ENCODE data around the gene DNAH2. TPM values are rescaled to one million over a fixed set of nuclear protein-coding genes. Genes with fewer than 3 reads are reported as not detected.

Gene DNAH2
- total RNA-seq, 1 donor from 2014 or later = 0.15 TPM

GRCh38 chr17:7702776-7703175, 14.8 kb upstream of the DNAH2 start:
- DNase-seq (ENCODE audit: low read depth) = no peak

GRCh38 chr17:7703584-7704479, 13.7 kb upstream of the DNAH2 start:
- peak; percentile 64 for DNase-seq (ENCODE audit: low read depth)

- no peak for DNase-seq (ENCODE audit: low read depth)
These were observed 12.8 kb upstream of the DNAH2 start, which contains the start of gene EFNB3 for GRCh38 chr17:7704601-7705268. TSS of gene EFNB3 (plus strand) at chr17:7705202. CDS start at chr17:7705599, 397 bp downstream.

DNA sequence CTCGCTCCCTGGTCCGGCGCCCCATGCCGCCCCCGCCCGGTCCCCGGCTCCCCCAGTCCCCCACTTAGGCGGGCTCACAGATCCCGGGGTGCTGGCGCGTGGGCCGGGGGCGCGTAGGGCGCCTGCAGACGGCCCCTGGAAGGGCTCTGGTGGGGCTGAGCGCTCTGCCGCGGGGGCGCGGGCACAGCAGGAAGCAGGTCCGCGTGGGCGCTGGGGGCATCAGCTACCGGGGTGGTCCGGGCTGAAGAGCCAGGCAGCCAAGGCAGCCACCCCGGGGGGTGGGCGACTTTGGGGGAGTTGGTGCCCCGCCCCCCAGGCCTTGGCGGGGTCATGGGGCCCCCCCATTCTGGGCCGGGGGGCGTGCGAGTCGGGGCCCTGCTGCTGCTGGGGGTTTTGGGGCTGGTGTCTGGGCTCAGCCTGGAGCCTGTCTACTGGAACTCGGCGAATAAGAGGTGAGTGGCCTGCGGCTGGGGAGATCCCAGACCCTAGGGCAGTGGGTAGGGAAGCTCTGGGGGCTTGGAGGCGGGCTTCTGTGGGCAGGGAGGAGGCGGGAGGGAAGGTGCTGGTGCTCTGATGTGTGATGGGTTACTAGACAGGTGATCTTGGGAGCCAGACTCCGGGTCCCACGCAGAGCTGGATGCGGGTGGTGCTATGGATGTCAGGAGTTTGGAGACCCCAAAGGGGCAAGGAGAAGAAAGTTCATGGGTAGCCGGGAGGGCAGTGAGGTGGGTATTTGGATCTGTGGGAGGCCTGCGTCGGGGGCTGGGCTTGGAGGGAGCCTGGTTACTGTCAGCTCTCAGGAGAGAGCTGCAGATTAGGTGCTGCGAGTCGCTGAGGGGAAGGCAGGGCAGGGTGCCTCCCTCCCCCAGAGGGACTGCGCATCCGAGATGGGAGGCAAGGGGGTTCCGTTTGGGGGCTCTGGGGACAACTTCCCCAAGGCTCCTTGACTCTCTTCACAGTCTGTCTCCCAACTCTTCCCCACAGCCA, 12.0 kb upstream of the DNAH2 start:
- DNase-seq (ENCODE audit: low read depth) = no peak

GRCh38 chr17:7706631-7707354, 10.8 kb upstream of the DNAH2 start:
- DNase-seq (ENCODE audit: low read depth) = no peak

DNA sequence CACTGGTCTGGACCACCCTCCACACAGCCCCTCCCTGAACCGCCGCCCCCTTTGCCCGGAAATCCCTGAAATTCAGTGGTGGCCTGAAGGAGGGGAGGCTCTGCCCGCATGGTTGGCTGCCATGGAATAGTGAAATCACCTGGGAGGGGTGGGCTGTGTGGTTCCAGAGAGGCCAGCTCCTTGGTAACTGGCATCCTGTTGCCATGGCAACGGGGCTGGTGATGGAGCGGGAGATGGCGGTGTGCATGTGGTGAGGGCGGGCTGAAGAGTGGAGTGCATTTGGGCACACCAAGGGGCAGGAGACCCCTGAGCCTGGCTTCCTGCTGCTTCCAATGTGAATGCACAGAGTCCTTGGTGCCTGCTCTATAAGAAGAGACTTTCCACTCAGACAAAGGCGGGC, 10.1 kb upstream of the DNAH2 start:
- DNase-seq (ENCODE audit: low read depth) = no peak

DNA sequence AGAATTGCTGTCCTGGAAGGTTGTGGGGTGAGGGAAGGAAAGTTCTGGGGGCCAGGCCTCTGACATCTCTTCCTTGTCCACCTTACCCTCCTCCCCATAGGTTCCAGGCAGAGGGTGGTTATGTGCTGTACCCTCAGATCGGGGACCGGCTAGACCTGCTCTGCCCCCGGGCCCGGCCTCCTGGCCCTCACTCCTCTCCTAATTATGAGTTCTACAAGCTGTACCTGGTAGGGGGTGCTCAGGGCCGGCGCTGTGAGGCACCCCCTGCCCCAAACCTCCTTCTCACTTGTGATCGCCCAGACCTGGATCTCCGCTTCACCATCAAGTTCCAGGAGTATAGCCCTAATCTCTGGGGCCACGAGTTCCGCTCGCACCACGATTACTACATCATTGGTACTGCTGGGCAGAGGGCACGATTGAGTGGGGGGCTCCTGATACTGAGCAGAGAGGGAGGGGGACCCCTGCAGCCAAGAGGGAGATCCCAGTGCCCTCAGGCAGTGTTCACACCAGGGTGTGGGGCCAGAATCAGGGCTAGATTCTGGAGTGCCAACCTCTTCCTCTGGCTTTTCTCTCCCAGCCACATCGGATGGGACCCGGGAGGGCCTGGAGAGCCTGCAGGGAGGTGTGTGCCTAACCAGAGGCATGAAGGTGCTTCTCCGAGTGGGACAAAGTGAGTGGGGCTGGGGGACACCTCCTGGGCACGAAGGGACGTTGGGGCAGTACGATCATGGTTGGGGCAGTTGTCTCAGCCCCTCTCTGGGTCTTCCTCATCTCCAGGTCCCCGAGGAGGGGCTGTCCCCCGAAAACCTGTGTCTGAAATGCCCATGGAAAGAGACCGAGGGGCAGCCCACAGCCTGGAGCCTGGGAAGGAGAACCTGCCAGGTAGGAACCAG, 9.4 kb upstream of the DNAH2 start:
- no peak for DNase-seq (ENCODE audit: low read depth)

- no peak for DNase-seq (ENCODE audit: low read depth)
These were observed 8.5 kb upstream of the DNAH2 start for GRCh38 chr17:7709031-7709430.

DNA sequence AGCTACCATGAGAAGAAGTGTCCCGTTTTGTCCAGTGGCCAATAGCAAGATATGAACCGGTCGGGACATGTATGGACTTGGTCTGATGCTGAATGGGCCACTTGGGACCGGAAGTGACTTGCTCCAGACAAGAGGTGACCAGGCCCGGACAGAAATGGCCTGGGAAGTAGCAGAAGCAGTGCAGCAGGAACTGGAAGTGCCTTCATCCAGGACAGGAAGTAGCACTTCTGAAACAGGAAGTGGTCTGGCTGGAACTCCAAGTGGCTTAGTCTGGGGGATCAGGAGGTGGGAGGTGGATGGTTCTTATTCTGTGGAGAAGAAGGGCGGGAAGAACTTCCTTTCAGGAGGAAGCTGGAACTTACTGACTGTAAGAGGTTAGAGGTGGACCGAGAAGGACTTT, 7.2 kb upstream of the DNAH2 start:
- no peak for DNase-seq (ENCODE audit: low read depth)

GRCh38 chr17:7711051-7711755, 6.3 kb upstream of the DNAH2 start:
- no peak for DNase-seq (ENCODE audit: low read depth)

GRCh38 chr17:7712111-7712771, 5.3 kb upstream of the DNAH2 start:
- no peak for DNase-seq (ENCODE audit: low read depth)

DNA sequence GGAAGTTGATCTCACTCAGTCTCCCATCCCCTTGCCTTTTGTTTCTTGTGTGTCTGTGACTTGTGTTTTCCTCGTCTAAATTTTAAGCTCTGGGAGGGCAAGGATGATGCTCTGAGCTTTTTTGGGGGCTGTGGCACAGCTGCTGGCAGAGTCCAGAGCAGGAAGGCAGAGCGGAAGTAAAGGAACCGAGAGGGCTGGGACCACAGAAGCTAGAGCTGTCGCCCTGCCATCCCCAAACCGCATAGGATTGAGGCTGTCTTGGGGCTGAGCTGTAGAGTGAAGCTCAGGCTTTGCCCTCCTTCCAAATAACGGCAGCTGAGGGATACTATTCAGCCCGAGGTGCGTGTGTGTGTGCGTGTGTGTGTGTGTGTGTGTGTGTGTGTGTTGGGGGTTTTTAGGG, 3.8 kb upstream of the DNAH2 start:
- DNase-seq (ENCODE audit: low read depth) = no peak

DNA sequence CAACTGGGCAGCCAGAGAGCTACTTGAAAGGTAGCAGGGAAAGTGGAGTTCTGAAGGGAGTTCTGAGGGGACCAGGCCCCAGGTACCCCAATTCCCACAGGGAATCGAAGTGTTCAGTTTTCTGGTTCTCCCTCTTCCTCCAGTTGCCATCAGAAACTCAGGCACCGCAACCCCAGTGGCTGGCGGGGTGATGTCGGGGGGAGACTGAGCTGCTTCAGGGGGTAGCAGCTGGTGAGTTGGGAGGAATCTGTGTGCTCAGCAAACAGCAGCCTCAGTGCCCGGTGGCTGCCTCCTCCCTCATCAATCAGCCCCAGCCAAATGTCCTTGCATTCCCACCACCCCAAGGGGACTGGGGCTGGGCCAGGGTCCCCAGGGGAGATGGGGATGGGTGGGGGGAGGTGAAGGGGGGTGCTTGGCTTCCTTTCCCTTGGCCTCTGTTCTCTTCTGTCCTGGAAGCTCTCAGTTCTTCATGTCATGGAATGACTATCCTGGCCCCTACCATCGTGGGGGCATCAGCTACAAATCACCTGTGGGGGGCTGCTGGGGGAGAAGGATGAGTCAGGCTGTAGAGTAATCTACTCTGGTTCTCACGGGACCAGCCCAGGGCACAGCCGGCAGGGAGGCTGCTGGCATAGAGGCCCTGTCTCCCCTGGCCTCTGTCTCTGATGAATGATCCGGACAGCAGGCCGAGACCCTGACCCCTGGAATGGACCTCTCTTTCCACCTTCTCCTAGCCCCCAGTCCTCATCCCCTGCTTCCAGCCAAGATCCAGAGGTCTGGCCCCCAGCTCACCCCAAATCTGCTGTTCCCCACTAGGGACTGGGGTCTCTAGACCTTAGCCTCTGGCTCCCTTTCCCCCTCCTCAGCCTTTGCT, 2.6 kb upstream of the DNAH2 start:
- DNase-seq (ENCODE audit: low read depth) = no peak

DNA sequence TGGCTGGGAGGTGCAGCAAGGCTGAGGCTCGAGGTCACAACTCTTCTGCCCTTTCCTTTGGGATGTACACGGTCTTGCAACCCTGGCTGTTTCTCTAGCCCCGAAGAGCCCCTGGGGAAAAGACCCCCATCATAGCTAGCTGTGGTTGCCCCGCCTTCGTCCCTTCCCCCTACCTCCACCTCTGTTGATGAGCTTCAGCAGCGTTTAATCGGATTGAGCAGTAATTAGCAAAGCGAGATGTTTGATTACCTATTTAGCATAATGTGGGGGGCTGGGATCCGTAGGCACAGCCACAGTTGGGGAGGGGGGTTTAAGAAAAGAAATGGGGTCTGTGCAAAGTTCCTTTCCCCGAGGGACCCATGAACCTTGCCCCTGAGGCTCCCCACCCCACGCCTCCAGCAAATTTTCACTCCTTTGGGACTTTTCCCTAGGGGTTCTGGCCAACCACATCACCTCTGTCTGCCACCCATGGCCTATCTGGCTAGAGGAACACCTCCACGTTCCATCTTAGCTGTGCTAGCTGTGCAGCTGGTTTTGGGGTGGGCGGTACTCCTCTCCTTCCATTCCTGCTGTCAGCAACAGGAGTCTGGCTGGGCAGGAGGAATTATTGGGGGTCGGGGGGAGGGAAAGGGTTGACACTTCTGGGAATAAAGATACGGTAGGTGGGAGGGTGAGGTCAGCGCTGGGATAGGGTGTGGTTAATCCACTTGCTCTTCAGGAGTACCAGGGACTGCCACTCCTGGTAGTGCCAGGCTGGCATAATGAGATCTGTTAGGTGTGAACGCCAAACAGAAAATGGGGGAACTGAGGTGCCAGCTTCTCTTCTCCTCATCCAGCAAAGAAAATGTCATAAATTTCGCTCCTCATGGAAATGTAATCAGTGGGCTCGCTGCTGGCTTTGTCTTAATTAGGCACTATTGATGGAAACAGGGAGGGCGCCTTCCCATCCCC, 1.3 kb upstream of the DNAH2 start:
- DNase-seq (ENCODE audit: low read depth) = no peak

DNA sequence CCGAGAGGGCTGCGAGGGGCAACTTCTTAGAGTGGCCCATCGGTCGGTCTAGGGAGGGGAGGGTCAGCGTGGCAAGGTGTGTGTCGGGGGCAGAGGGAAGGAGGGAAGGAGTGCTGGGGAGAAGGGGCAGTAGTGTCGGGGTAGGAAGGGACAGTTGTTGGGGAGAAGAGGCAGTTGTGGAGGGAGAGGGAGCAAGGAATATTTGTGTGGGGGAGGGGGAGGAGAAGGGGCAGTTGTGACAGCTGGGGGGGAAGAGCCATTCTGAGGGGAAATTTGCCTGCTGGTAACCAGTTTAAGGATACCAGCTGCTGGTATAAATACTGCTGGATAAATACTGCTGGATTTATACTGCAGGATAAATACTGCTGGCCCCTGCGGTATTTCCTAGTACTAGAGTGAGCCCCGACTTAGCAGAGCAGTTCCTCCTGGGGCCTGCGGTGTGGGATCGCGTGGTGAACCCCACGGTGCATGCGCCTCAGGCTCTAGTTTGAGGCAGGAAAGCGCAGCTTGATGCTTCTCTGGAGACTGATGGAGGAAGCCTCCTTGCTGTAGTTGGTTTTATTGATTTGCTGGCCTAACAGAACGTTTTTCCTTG, 309 bp downstream of the DNAH2 start:
- no peak for DNase-seq (ENCODE audit: low read depth)

DNA sequence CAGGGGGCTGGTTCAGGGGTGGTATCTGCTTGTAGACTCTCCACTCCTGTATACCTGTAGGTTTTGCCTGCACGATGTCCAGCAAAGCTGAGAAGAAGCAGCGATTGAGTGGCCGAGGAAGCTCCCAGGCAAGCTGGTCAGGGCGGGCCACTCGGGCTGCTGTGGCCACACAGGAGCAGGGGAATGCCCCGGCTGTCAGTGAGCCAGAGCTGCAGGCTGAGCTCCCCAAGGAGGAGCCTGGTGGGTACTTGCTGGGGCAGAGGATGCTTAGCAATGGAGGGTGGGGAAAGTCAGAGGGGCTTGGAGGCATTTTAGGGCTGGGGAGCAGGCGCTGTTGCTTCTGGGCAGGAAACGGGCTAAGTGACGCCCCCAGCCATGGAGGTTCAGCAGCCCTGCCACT, 2.1 kb downstream of the DNAH2 start:
- no peak for DNase-seq (ENCODE audit: low read depth)
